GM21576 (cell line): ENCODE results near the gene WDFY3.

ENCODE experiments used
- ATAC-seq: cut with Tn5 transposase; IDR thresholded peaks from one replicate; pipeline ENCODE4 v1.9.1; 2021; ENCODE audit warnings: mild to moderate bottlenecking, moderate library complexity; ENCODE audit not compliant: unreplicated experiment

WDFY3 gene

GRCh38 chr4:84954982-84955567 lies 11.4 kb downstream of the WDFY3 start:
- ATAC-seq, result no peak

- no peak for ATAC-seq
Observed at GRCh38 chr4:84952776-84953175, 13.7 kb downstream of the WDFY3 start.

GRCh38 chr4:84952004-84952403 lies 14.5 kb downstream of the WDFY3 start:
- ATAC-seq, result no peak

GRCh38 chr4:84948056-84948455 lies 18.4 kb downstream of the WDFY3 start:
- ATAC-seq, result no peak

GRCh38 chr4:84944947-84945346 lies 21.5 kb downstream of the WDFY3 start:
- no peak for ATAC-seq

- ATAC-seq, result no peak
Observed at GRCh38 chr4:84940960-84941359, 25.5 kb downstream of the WDFY3 start.

- no peak for ATAC-seq
Observed at GRCh38 chr4:84939113-84939512, 27.4 kb downstream of the WDFY3 start.

- no peak for ATAC-seq
Observed at GRCh38 chr4:84938316-84938715, 28.2 kb downstream of the WDFY3 start.

- ATAC-seq, result no peak
Observed at GRCh38 chr4:84937381-84937977, 29.0 kb downstream of the WDFY3 start.

- ATAC-seq, result no peak
Observed at GRCh38 chr4:84936123-84936522, 30.4 kb downstream of the WDFY3 start.

GRCh38 chr4:84932462-84932861 lies 34.0 kb downstream of the WDFY3 start:
- no peak for ATAC-seq

- ATAC-seq, result no peak
Observed at GRCh38 chr4:84931961-84932360, 34.5 kb downstream of the WDFY3 start.

- ATAC-seq, result no peak
Observed at GRCh38 chr4:84931274-84931673, 35.2 kb downstream of the WDFY3 start.

GRCh38 chr4:84928089-84928488 lies 38.4 kb downstream of the WDFY3 start:
- no peak for ATAC-seq

GRCh38 chr4:84927428-84927827 lies 39.1 kb downstream of the WDFY3 start:
- ATAC-seq, result no peak

GRCh38 chr4:84925558-84925957 lies 40.9 kb downstream of the WDFY3 start:
- ATAC-seq, result no peak

GRCh38 chr4:84924434-84924833 lies 42.1 kb downstream of the WDFY3 start:
- no peak for ATAC-seq

- ATAC-seq, result no peak
Observed at GRCh38 chr4:84920617-84921016, 45.9 kb downstream of the WDFY3 start.

- ATAC-seq, result no peak
Observed at GRCh38 chr4:84917869-84918600, 48.5 kb downstream of the WDFY3 start.

GRCh38 chr4:84917086-84917821 lies 49.2 kb downstream of the WDFY3 start:
- no peak for ATAC-seq

GRCh38 chr4:84916227-84916626 lies 50.3 kb downstream of the WDFY3 start:
- no peak for ATAC-seq

- ATAC-seq, result no peak
Observed at GRCh38 chr4:84915396-84915780, 51.1 kb downstream of the WDFY3 start.
